MM.1S (cell line): ENCODE results near the gene MAGI2.
"Not testable (repeated sequence)": the region's sequence is repeated elsewhere in the genome, so short reads cannot be mapped to it uniquely, and the experiment has no call there.

ENCODE experiments used
- DNase-seq: peaks from one replicate; pipeline ENCODE4 v3.0.0-alpha.2; 2015
- H2AFZ ChIP-seq: fragments of 300-600 bp; sonication (generic); 2 replicates; pipeline ENCODE4 v1.6.0; 2016; ENCODE audit warnings: antibody characterized with exemption, low read length
- H3F3A ChIP-seq: fragments of 300-600 bp; sonication (generic); 2 replicates; pipeline ENCODE4 v1.6.1; 2016; ENCODE audit warnings: mild to moderate bottlenecking, antibody characterized with exemption, low read length, moderate library complexity, mixed read lengths; ENCODE audit not compliant: insufficient read depth
- H3K27ac ChIP-seq: fragments of 300-600 bp; sonication (generic); 2 replicates; pipeline ENCODE4 v1.5.1; 2016; ENCODE audit warnings: mild to moderate bottlenecking, low read length
- H3K27me3 ChIP-seq: fragments of 300-600 bp; sonication (generic); replicated peaks from 2 replicates; pipeline ENCODE4 v1.6.0; 2016; ENCODE audit warnings: low read length; ENCODE audit not compliant: insufficient read depth
- H3K36me3 ChIP-seq: fragments of 300-600 bp; sonication (generic); replicated peaks from 2 replicates; pipeline ENCODE4 v1.6.1; 2016; ENCODE audit warnings: mild to moderate bottlenecking, low read length, mixed read lengths; ENCODE audit not compliant: insufficient read depth
- H3K4me1 ChIP-seq: fragments of 300-600 bp; sonication (generic); 2 replicates; pipeline ENCODE4 v1.6.1; 2016; ENCODE audit warnings: low read length, mixed read lengths
- H3K4me2 ChIP-seq: fragments of 300-600 bp; sonication (generic); 2 replicates; pipeline ENCODE4 v1.6.0; 2016; ENCODE audit warnings: low read depth, low read length
- H3K4me3 ChIP-seq: fragments of 300-600 bp; sonication (generic); 2 replicates; pipeline ENCODE4 v1.5.1; 2016; ENCODE audit warnings: low read length, mixed read lengths
- H3K79me2 ChIP-seq: fragments of 300-600 bp; sonication (generic); 2 replicates; pipeline ENCODE4 v1.6.1; 2016; ENCODE audit warnings: mixed run types, low read length, mixed read lengths
- H3K9ac ChIP-seq: fragments of 300-600 bp; sonication (generic); 2 replicates; pipeline ENCODE4 v1.6.1; 2016; ENCODE audit warnings: low read length, mixed read lengths
- H3K9me2 ChIP-seq: fragments of 300-600 bp; sonication (generic); replicated peaks from 2 replicates; pipeline ENCODE4 v1.6.1; 2016; ENCODE audit warnings: mild to moderate bottlenecking, low read length, mixed read lengths; ENCODE audit not compliant: insufficient read depth
- H3K9me3 ChIP-seq: fragments of 300-600 bp; sonication (generic); replicated peaks from 2 replicates; pipeline ENCODE4 v1.6.1; 2016; ENCODE audit warnings: mild to moderate bottlenecking, low read length, mixed read lengths; ENCODE audit not compliant: insufficient read depth
- H4K20me1 ChIP-seq: fragments of 300-600 bp; sonication (generic); 2 replicates; pipeline ENCODE4 v1.6.1; 2016; ENCODE audit warnings: mild to moderate bottlenecking, low read length, moderate library complexity, mixed read lengths; ENCODE audit not compliant: insufficient read depth
- CTCF ChIP-seq: fragments of 300-600 bp; sonication (generic); IDR thresholded peaks from 2 replicates; pipeline ENCODE4 v1.5.1; 2016; ENCODE audit warnings: antibody characterized with exemption, low read length, mixed read lengths
- EZH2 ChIP-seq: fragments of 300-600 bp; sonication (generic); optimal IDR thresholded peaks from 2 replicates; pipeline ENCODE3; 2017; ENCODE audit warnings: low read depth, mild to moderate bottlenecking, antibody characterized with exemption, low read length, mixed read lengths
- EZH2phosphoT487 ChIP-seq: fragments of 300-600 bp; sonication (generic); IDR thresholded peaks from 2 replicates; pipeline ENCODE4 v1.6.1; 2018; ENCODE audit warnings: antibody characterized with exemption, low read length

The MAGI2 gene

GRCh38 chr7:78983483-78983882, 470.0 kb downstream of the MAGI2 start:
- Histone ChIP-seq H3K9me2 (no peaks in the 10 kb centered on the region), H4K20me1 (no peaks in the 10 kb centered on the region), H3K4me1 (no peaks in the 10 kb centered on the region), H3K36me3 (no peaks in the 10 kb centered on the region), H3K27ac (no peak overlapping the region), H3K4me2 (no peak overlapping the region), H3K9me3 (no peaks in the 10 kb centered on the region), H3K79me2 (no peaks in the 10 kb centered on the region), H2AFZ (no peak overlapping the region), H3F3A (no peaks in the 10 kb centered on the region), H3K27me3 (no peaks in the 10 kb centered on the region), H3K9ac (no peak overlapping the region), H3K4me3 (no peak overlapping the region)
- TF ChIP-seq EZH2 = no peak
- no peak for TF ChIP-seq EZH2phosphoT487
- TF ChIP-seq CTCF = no peak
- DNase-seq = no peak

- no peak overlapping the region for H3K4me2 ChIP-seq
- no peaks in the 10 kb centered on the region for H4K20me1 ChIP-seq
- H3F3A ChIP-seq = no peaks in the 10 kb centered on the region
- no peaks in the 10 kb centered on the region for H3K36me3 ChIP-seq
- no peaks in the 10 kb centered on the region for H3K27me3 ChIP-seq
- no peak overlapping the region for H3K27ac ChIP-seq
- H3K79me2 ChIP-seq = no peaks in the 10 kb centered on the region
- no peaks in the 10 kb centered on the region for H3K4me1 ChIP-seq
- no peak overlapping the region for H3K9ac ChIP-seq
- H3K4me3 ChIP-seq = no peak overlapping the region
- H2AFZ ChIP-seq = no peak overlapping the region
- TF ChIP-seq EZH2 (no peak), CTCF (no peak), EZH2phosphoT487 (no peak)
- no peak for DNase-seq
- no peaks in the 10 kb centered on the region for H3K9me3 ChIP-seq
- H3K9me2 ChIP-seq = no peaks in the 10 kb centered on the region
Observed at GRCh38 chr7:78970440-78970916, 483.0 kb downstream of the MAGI2 start.

GRCh38 chr7:78968951-78969350, 484.5 kb downstream of the MAGI2 start:
- Histone ChIP-seq H3K36me3 (no peaks in the 10 kb centered on the region), H3K9me2 (no peaks in the 10 kb centered on the region), H3K79me2 (no peaks in the 10 kb centered on the region), H3F3A (no peaks in the 10 kb centered on the region), H4K20me1 (no peaks in the 10 kb centered on the region), H3K27me3 (no peaks in the 10 kb centered on the region), H3K4me3 (no peak overlapping the region), H3K27ac (no peak overlapping the region), H3K4me2 (no peak overlapping the region), H3K4me1 (no peaks in the 10 kb centered on the region), H2AFZ (no peak overlapping the region), H3K9ac (no peak overlapping the region), H3K9me3 (no peaks in the 10 kb centered on the region)
- DNase-seq = no peak
- TF ChIP-seq CTCF (no peak), EZH2phosphoT487 (no peak), EZH2 (no peak)

GRCh38 chr7:78967561-78967960, 485.9 kb downstream of the MAGI2 start:
- not testable (repeated sequence) for H3K27me3 ChIP-seq, H3K36me3 ChIP-seq, H3K79me2 ChIP-seq, H3K9ac ChIP-seq, H4K20me1 ChIP-seq, H3K27ac ChIP-seq, H3K9me3 ChIP-seq, H2AFZ ChIP-seq, H3K4me3 ChIP-seq, DNase-seq, H3K4me1 ChIP-seq, H3F3A ChIP-seq, H3K4me2 ChIP-seq, H3K9me2 ChIP-seq
